Measurements from ENCODE around the gene MMP17. TPM values are rescaled to one million over a fixed set of nuclear protein-coding genes. Genes with fewer than 3 reads are reported as not detected.
"Not testable (repeated sequence)": the region's sequence is repeated elsewhere in the genome, so short reads cannot be mapped to it uniquely, and the experiment has no call there.

The MMP17 gene
- polyA plus RNA-seq, 6 donors from 2014 or later = 6.4 to 42.8 (median 10.4) TPM

DNA sequence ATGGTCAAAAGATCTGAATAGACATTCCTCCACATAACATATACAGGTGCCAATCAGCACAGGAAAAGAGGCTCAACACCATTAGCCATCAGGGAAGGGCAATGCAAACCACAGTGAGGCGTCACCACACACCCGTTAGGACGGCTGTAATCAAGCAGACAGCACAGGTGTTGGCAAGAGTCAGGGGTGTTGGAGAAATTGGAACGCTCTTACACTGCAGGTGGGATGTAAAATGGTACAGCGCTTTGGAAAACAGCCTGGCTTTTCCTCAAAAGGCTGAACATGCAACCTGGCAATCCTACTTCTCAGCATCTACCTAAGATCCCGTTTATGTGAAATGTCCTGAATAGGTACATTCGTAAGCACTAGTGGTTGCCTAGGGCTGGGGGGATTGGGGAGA, 21.5 kb upstream of the MMP17 start:
- Mint-ChIP-seq H3K36me3 (peaks cover 0 to 2% of the 10 kb centered on the region in 2 donors), H3K27ac (no peak overlapping the region), H3K9me3 (peaks cover 0 to 4% (median 0%) of the 10 kb centered on the region in 7 donors), H3K4me3 (peak overlapping the region in 1 of 8 donors; percentile 66), H3K27me3 (no peaks in the 10 kb centered on the region), H3K4me1 (peaks cover 7 to 28% (median 8%) of the 10 kb centered on the region in 3 donors)
- ATAC-seq (ENCODE audit: low read depth in 2 of 2) (no peak), DNase-seq (no peak)

DNA sequence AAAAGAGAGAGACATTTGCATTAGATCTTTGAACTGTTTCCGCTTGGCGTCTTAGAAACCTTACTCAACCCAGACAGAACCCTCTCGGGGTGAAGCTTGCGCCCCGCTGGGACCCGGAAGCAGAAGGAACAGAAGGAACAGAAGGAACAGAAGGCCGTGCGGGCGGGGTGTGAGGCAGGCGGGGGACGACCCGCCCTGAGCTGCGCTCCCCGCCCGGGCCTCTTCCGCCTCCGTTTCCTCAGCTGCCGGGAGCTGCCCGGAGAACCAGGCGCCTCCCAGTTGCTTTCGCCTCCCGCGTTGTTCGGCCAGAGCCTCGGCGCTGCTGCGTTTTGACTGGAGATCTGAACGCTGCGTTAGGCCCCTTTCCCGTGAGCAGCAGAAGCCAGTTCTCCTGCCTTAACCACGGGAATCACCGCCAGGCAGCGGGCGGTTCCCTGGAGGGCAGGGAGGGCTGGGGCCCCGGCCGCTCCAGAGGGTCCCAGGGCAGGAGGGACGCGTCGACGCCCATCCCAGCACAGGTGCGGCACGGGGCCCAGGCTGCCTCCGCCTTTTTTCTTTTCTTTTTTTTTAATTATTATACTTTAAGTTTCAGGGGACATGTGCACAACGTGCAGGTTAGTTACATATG, 19.3 kb upstream of the MMP17 start:
- no peaks in the 10 kb centered on the region for H3K27me3 Mint-ChIP-seq

GRCh38 chr12:131809476-131810254, 18.5 kb upstream of the MMP17 start:
- H3K36me3 Mint-ChIP-seq = peaks cover 9 to 16% of the 10 kb centered on the region in 2 donors
- ATAC-seq (ENCODE audit: low read depth in 2 of 2); H3K27ac Mint-ChIP-seq; H3K27me3 Mint-ChIP-seq; DNase-seq: not testable (repeated sequence)
- peaks cover 0 to 21% (median 4%) of the 10 kb centered on the region in 3 donors for H3K4me1 Mint-ChIP-seq
- H3K4me3 Mint-ChIP-seq = peak overlapping the region in 7 of 8 donors; percentile 60 to 90 (median 78)
- peaks cover 5 to 21% (median 8%) of the 10 kb centered on the region in 7 donors for H3K9me3 Mint-ChIP-seq

More for the DNA sequence above, 19.3 kb upstream of the MMP17 start:
- Mint-ChIP-seq H3K4me3 (peak overlapping the region; percentile 60 to 90 (median 78)), H3K36me3 (peaks cover 6 to 16% of the 10 kb centered on the region in 2 donors), H3K9me3 (peaks cover 5 to 16% (median 8%) of the 10 kb centered on the region in 7 donors), H3K27ac (peak overlapping the region in 2 of 6 donors; percentile 51 to 87), H3K4me1 (peaks cover 7 to 29% (median 10%) of the 10 kb centered on the region in 3 donors)
- DNase-seq (peak; percentile 39), ATAC-seq (ENCODE audit: low read depth in 2 of 2) (peak; percentile 81 to 83)

- ATAC-seq (ENCODE audit: low read depth in 2 of 2) (no peak), DNase-seq (no peak)
- Mint-ChIP-seq H3K27ac (peak overlapping the region in 1 of 6 donors; percentile 47), H3K4me1 (peaks cover 0 to 14% (median 4%) of the 10 kb centered on the region in 3 donors), H3K27me3 (no peaks in the 10 kb centered on the region), H3K9me3 (peaks cover 4 to 21% (median 7%) of the 10 kb centered on the region in 7 donors), H3K4me3 (peak overlapping the region in 1 of 8 donors; percentile 54), H3K36me3 (peaks cover 9 to 16% of the 10 kb centered on the region in 2 donors)
Measured at GRCh38 chr12:131810726-131811125, 17.5 kb upstream of the MMP17 start.

DNA sequence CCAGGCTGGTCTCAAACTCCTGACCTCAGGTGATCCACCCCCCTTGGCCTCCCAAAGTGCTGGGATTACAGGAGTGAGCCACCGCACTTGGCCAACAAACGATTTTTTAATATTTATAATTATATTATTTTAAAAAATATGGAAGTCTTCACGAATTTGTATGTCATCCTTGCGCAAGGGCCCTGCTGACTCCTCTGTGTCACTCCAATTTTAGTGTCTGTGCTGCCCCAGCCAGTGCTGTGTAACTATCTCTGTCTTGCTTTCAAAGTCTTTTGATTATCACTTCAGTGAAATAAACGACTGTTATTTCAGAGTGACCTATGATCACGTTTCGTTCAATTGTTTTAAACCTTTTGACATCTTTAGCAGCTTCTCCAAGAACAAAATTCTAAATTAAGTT, 13.1 kb upstream of the MMP17 start:
- H3K27ac Mint-ChIP-seq = no peak overlapping the region
- peaks cover 4 to 21% (median 6%) of the 10 kb centered on the region in 7 donors for H3K9me3 Mint-ChIP-seq
- peaks cover 9 to 16% of the 10 kb centered on the region in 2 donors for H3K36me3 Mint-ChIP-seq
- peaks cover 21 to 38% (median 31%) of the 10 kb centered on the region in 3 donors for H3K4me1 Mint-ChIP-seq
- ATAC-seq (ENCODE audit: low read depth in 2 of 2) (no peak), DNase-seq (no peak)
- H3K27me3 Mint-ChIP-seq = no peaks in the 10 kb centered on the region
- H3K4me3 Mint-ChIP-seq = no peak overlapping the region

- peaks cover 9 to 16% of the 10 kb centered on the region in 2 donors for H3K36me3 Mint-ChIP-seq
- H3K9me3 Mint-ChIP-seq = peaks cover 4 to 21% (median 6%) of the 10 kb centered on the region in 7 donors
- H3K27me3 Mint-ChIP-seq = no peaks in the 10 kb centered on the region
- H3K4me3 Mint-ChIP-seq = no peak overlapping the region
- no peak for DNase-seq
- H3K27ac Mint-ChIP-seq = no peak overlapping the region
- H3K4me1 Mint-ChIP-seq = peaks cover 25 to 47% (median 38%) of the 10 kb centered on the region in 3 donors
- no peak for ATAC-seq (ENCODE audit: low read depth in 2 of 2)
Measured at GRCh38 chr12:131816495-131816894, 11.7 kb upstream of the MMP17 start.

DNA sequence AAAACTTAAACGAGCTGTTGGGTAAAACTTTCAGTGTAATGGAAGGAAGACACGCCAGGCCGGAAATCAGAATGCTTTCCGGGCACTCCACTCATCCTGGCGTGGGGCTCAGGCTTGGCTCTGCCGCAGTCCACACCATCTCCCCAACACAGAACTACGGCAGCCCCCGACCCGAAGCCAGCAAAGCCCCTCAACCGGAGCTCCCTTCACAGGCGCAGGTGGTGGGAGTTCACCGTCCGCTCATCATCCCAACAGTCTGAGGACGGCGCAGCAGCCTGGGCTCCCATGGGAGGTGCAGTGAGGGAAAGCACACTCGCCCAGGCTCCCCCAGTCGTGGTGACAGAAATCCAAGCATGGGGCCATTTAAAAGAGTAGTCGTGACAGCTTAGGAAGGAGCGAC, 11.0 kb upstream of the MMP17 start:
- DNase-seq = no peak
- H3K4me3 Mint-ChIP-seq = no peak overlapping the region
- H3K27ac Mint-ChIP-seq = peak overlapping the region in 4 of 6 donors; percentile 3 to 83 (median 59)
- H3K36me3 Mint-ChIP-seq = peaks cover 8 to 9% of the 10 kb centered on the region in 2 donors
- H3K27me3 Mint-ChIP-seq = no peaks in the 10 kb centered on the region
- H3K9me3 Mint-ChIP-seq = peaks cover 4 to 17% (median 6%) of the 10 kb centered on the region in 7 donors
- H3K4me1 Mint-ChIP-seq = peaks cover 26 to 49% (median 44%) of the 10 kb centered on the region in 3 donors
- ATAC-seq (ENCODE audit: low read depth in 2 of 2) = no peak

- Mint-ChIP-seq H3K4me3 (peak overlapping the region; percentile 60 to 90 (median 75)), H3K27ac (peak overlapping the region; percentile 60 to 97 (median 88)), H3K9me3 (peaks cover 0 to 3% (median 0%) of the 10 kb centered on the region in 7 donors), H3K27me3 (no peaks in the 10 kb centered on the region), H3K36me3 (peaks cover 0 to under 1% of the 10 kb centered on the region in 2 donors), H3K4me1 (peaks cover 27 to 59% (median 44%) of the 10 kb centered on the region in 3 donors)
- ATAC-seq (ENCODE audit: low read depth in 2 of 2) = peak; percentile 55 to 70
- DNase-seq = no peak
Measured at GRCh38 chr12:131818821-131819585, 9.2 kb upstream of the MMP17 start.

DNA sequence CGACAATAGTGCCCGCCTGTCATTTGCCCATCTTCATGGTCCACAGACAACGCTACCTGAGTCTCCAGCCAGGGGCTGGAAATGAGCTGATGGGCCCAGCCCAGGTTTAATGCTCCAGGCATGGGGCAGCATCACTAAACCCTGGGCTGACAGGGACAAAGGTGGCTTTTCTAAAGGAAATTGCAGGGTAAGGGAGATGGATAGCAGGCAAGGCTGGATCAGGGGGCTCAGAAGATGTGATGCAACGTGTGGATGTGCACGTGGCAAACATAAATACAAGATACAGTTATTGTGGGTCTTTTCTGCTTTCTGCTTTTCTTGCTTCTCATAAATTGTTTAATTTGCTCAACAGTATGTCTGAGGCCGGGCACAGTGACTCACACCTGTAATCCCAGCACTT, 3.7 kb upstream of the MMP17 start:
- ATAC-seq (ENCODE audit: low read depth in 2 of 2) (no peak), DNase-seq (no peak)
- no peaks in the 10 kb centered on the region for H3K27me3 Mint-ChIP-seq
- H3K27ac Mint-ChIP-seq = peak overlapping the region in 1 of 6 donors; percentile 67
- H3K4me1 Mint-ChIP-seq = peaks cover 22 to 74% (median 47%) of the 10 kb centered on the region in 3 donors
- peaks cover 0 to 2% (median 0%) of the 10 kb centered on the region in 7 donors for H3K9me3 Mint-ChIP-seq
- no peaks in the 10 kb centered on the region for H3K36me3 Mint-ChIP-seq
- peak overlapping the region in 2 of 8 donors; percentile 36 to 56 for H3K4me3 Mint-ChIP-seq

DNA sequence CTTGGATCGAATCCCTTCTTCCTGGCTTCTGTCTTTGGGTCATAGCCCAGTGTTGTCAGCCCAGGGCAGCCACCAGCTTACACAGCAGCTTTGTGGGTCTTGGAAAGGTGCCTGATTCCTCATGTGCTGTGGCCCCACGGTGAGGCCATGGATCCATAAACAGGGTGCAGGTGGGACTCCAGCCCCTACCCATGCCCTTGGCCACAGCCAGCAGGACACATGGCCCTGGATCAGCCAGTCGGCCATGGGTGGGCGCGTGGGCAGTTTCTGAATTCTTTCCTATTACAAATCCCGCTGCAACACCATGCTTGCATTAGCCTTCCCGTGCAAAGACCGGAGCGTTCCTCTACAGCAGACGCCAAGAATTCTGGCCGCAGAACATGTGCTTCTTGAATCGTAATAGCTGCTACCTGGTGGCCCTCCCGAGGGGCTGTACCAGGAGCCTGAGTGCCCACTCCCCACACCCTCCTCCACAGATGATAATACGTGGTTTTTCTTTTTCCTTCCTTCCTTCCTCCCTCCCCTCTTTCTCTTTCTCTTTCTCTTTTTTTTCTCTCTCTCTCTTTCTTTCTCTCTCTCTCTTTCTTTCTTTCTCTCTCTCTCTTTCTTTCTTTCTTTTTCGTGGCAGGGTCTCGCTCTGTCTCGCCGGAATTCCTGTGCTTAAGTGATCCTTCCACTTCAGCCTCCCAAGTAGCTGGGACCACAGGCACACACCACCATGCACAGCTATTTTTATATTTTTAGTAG, 2.9 kb upstream of the MMP17 start:
- ATAC-seq (ENCODE audit: low read depth in 2 of 2) = no peak
- H3K27me3 Mint-ChIP-seq = no peaks in the 10 kb centered on the region
- no peaks in the 10 kb centered on the region for H3K36me3 Mint-ChIP-seq
- peaks cover 0 to 2% (median 0%) of the 10 kb centered on the region in 7 donors for H3K9me3 Mint-ChIP-seq
- DNase-seq = no peak
- H3K4me1 Mint-ChIP-seq = peaks cover 24 to 67% (median 41%) of the 10 kb centered on the region in 3 donors
- peak overlapping the region in 3 of 8 donors; percentile 20 to 82 (median 42) for H3K4me3 Mint-ChIP-seq
- H3K27ac Mint-ChIP-seq = peak overlapping the region in 5 of 6 donors; percentile 32 to 86 (median 54)

GRCh38 chr12:131826097-131826928, 1.9 kb upstream of the MMP17 start:
- H3K36me3 Mint-ChIP-seq = no peaks in the 10 kb centered on the region
- no peak for DNase-seq
- peaks cover 0 to 2% (median 0%) of the 10 kb centered on the region in 7 donors for H3K9me3 Mint-ChIP-seq
- H3K27me3 Mint-ChIP-seq = no peaks in the 10 kb centered on the region
- peak overlapping the region in 4 of 6 donors; percentile 32 to 88 (median 77) for H3K27ac Mint-ChIP-seq
- no peak for ATAC-seq (ENCODE audit: low read depth in 2 of 2)
- H3K4me1 Mint-ChIP-seq = peaks cover 22 to 65% (median 44%) of the 10 kb centered on the region in 3 donors
- peak overlapping the region; percentile 44 to 85 (median 74) for H3K4me3 Mint-ChIP-seq

All from naive B cell (primary cell).